NCI-H526 (cell line): ENCODE data around the gene GTF2H4.
A peak's percentile ranks its signal among the peaks of the same experiment; 100 is the strongest.
"Not testable (repeated sequence)": the region's sequence is repeated elsewhere in the genome, so short reads cannot be mapped to it uniquely, and the experiment has no call there.

Experiments
- DNase-seq, 2 experiments: peaks; one replicate each; lab custom pipeline; 2025; lab: John Stamatoyannopoulos, UW

The GTF2H4 gene

DNA sequence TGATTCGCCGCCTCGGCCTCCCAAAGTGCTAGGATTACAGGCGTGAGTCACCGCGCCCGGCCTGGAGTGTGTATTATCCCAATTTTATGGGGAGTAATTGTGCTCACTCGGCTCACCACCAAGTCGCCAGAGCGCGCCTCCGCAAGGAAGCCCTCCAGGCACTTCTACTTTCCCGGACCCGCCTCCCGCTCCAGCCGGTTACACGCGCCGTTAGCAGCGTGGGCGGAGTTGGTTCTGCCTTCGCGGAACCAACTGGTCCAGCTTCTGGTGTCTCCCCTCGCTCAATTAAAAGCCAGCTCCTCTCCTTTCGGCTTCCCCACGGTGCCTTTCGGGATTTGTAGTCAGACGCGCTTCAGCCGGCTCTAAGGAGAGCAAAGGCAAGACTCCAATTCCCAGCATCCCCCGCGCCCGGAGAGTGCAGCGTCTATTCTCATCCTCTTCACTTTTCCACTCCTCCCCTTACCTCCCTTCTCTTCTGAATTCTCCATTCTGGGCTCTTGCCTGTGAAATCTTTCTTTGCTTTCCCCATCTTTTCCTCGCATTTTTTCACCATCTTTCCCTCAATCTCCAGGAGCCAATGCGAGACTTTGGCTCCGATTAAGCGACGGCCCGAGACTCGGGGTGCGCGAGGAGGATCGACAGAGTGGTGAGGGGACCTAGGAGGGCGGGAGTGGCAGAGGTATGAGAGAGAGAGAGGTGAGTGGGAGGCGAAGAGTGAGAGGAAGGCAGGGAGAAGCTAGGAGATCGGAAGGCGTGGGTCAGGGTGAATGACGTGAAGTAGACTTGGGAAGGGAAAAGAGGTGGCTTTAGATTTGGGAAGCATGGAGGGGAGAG lies at the start of gene GTF2H4:
Gene GTF2H4, plus strand, starts transcription at position 450 of the 834 bp plus-strand sequence.
- peak; percentile 98 to 99 for DNase-seq

- DNase-seq: not testable (repeated sequence)
Observed at GRCh38 chr6:30859726-30860125, 48.3 kb upstream of the GTF2H4 start.

DNA sequence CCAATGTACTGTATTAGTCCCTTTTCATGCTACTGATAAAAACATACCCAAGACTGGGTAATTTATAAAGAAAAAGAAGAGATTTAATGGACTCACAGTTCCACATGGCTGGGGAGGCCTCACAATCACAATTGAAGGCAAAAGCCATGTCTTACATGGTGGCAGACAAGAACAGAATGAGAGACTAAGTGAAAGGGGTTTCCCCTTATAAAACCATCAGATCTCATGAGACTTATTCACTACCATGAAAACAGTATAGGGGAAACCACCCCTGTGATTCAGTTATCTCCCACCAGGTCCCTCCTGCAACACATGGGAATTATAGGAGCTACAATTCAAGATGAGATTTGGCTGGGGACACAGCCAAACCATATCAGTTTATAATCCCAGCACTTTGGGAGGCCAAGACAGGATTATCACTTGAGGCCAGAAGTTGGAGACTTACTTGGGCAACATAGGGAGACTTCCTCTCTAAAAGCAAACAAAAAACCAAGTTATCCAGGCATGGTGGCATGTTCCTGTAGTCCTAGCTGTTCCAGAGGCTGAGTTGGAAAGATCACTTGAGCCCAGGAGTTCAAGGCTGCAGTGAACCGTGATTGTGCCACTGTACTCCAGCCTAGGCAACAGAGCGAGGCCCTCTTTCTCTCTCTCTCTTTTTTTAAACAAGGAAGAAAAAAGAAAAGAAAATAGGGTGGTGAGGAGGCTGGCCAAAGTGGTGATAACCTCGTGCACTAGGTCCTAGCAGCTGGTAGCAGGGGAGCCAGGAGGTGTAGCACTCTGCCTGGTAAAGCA lies 46.6 kb upstream of the GTF2H4 start:
- no peak for DNase-seq

DNA sequence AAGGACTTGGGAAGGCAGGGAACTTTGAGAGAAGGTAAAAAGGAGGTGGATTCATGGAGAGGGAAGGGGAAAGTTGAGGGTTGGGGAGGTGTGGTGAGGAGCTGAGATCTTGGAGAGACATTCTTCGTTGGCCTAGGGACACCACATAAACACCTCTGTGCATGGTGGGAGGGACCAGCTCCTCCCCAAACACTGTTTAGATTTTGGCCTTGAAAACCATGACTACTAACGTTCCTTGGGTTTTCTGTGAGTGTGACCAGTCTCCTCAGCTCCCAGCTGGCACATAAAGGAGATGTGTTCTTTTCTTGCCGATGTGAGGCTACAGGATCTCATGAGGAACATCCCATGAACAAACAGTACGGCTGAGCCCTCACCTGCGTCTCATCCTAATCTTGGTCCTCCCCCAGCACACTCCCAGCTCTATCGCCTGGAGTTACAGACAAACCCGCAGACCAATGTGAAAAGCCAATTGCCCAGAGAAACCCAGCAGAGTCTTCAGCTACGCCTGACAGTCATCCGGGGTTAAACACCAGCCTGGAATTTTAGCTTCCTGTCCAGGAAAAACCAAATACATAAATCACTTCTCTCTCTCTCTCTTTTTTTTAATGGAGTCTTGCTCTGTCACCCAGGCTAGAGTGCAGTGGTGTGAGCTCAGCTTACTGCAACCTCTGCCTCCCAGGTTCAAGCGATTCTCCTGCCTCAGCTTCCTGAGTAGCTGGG lies 45.7 kb upstream of the GTF2H4 start:
- DNase-seq: no peak

GRCh38 chr6:30864325-30864724 lies 43.7 kb upstream of the GTF2H4 start:
- DNase-seq: no peak

DNA sequence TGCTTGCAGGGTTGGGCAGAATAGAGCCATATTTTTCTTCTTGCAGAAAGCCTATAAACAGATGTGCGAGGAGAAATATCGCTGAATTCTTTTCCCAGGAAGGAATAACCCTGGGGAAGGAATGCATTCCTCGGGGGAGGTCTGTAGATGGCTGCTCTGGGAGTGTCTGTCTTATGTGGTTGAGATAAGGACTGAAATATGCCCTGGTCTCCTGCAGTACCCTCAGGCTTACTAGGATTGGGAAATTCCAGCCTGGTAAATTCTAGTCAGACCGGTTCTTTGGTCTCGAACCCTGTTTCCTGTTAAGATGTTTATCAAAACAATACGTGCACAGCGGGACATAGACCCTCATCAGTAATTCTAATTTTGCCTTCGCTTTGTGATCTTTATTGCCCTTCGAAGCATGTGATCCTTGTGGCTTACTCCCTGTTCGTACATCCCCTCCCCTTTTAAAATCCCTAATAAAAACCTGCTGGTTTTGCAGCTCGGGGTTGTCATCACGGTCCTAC lies 38.7 kb upstream of the GTF2H4 start:
- not testable (repeated sequence) for DNase-seq

DNA sequence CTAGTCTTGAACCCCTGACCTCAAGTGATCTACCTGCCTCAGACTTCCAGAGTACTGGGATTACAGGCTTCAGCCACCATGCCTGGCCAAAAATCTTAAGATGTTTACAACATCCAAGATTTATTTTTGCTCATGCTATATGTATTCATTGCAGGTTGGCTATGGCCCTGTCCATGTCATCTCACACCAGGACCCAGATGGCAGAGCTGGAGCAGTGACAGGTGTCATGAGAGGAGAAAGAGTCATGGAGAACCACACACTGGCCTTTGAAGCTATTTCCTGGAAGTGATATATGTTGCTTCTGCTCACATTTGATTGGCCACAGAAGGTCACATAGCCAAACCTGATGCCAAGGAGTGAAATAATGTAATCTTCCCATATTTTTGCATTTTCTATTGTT lies 37.5 kb upstream of the GTF2H4 start:
- no peak for DNase-seq

GRCh38 chr6:30871592-30872183 lies 36.3 kb upstream of the GTF2H4 start:
- no peak for DNase-seq

GRCh38 chr6:30873137-30873640 lies 34.8 kb upstream of the GTF2H4 start:
- DNase-seq: no peak

DNA sequence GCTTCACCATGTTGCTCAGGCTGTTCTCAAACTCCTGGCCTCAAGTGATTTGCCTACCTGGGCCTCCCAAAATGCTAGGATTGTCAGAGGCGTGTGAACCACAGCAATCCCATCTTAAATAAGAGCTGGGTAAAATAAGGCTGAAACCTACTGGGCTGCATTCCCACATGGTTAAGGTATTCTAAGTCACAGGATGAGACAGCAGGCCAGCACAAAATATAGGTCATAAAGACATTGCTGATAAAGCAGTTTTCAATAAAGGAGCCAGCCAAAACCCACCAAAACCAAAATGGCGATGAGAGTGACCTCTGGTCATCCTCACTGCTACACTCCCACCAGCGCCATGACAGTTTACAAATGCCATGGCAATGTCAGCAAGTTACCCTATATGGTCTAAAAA lies 34.2 kb upstream of the GTF2H4 start:
- not testable (repeated sequence) for DNase-seq

- DNase-seq: peak; percentile 92 to 94
Observed at GRCh38 chr6:30875244-30876038, 32.6 kb upstream of the GTF2H4 start.

DNA sequence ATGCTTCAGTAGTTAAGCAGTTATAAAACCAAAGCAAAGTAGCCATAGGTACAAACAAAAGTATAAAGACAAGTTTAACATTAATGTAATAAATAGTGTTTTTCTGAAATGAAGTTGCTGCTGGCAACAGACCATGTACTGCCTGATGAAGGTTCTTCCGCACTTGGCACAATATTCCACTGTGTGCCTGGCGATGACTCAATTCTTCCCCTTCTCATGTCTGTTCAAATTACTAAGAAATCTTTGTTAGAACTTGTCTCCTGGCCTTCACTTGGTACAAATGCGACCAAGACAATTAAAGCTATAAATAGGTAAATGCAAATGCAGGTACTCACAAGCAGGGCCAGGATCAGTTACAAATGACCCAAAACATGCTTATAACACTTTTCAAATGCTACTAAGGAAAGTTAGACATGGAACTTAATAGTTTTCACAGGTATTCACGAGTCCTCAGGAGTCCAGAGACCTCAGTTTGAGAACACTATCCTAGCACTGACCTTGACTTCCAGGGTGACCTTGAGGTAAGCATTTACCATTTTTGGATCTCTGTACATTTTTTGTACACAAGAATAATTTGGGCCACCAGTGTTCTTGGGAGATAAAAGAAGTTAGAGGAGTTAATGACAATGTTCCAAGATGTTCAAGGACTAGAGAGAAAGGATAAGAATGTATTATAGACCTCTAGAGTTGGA lies 31.8 kb upstream of the GTF2H4 start:
- DNase-seq: no peak

- DNase-seq: peak; percentile 69 to 94
Observed at GRCh38 chr6:30877419-30878262, 30.4 kb upstream of the GTF2H4 start.

DNA sequence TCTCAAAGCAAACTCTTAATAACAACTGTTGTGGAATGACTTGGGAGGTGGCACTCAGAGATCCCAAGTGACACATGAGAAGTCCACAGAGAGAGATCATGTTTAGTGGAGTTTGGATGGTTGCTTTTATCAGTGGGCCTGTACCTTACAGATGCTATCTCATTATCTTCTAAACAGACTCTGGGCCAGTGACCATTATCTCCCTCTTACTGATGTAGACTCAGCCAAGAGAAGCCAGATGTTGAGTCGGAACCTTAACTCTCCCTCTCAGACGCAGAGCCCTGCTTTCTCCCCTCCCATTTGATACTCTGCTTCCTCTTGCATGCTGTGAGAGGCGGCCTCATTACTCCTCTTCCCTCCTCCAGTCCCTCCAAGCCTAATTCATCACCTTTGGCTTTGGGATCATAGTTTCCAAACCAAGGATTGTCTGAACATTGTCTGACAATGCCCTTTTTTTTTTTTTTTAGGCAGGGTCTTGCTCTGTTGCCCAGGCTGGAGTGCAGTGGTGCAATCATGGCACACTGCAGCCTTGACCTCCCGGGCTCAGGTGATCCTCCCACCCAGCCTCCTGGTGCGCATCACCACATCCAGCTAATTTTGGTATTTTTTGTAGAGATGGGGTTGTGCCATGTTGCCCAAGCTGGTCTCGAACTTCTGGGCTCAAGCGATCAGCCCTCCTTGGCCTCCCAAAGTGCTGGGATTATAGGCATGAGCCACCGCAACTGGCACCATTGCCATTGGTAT lies 28.2 kb upstream of the GTF2H4 start:
- no peak for DNase-seq

GRCh38 chr6:30880698-30881252 lies 27.2 kb upstream of the GTF2H4 start:
- peak in 1 of 2 experiments; percentile 28 for DNase-seq

DNA sequence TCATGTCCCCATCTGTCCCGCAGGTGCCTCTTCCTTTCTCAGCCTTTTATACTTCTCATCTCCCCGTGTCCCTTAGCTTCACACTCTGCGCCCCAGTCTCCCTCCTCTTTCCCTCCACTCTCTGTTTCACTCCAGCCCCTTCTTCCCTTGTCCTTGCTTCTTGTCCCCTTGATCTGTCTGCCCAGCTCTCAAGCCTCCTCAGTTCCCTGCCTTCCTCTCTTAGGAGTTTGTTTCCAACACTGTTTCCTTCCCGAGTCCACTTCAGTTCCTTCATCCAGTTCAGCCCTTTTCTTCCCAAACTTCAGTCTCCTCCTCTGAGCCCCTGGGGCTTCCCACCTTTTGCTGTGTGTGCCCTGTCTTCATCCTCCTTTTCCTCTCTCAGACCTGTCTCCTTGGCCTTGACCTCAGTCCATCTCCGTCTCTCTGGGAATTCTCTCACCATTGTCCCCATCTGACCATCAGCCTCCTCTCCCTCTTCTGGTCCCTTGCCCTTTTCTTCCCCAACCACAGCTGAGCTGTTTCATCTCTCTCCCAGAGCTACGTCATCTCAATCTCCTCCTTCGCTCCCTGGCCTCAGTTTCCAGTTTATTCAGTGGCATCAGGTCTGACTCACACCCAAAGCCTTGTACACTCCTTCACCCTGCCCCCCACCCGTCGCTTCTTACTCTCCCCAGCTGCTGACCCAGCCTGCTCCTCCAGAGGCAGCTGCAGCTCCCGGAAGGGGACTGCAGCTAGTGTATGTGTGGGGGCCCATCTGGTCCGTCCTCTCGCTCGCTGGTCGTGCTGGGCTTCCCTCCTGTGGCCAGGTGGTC lies 26.4 kb upstream of the GTF2H4 start:
- DNase-seq: no peak

- peak in 1 of 2 experiments; percentile 60 for DNase-seq
Observed at GRCh38 chr6:30882204-30882758, 25.7 kb upstream of the GTF2H4 start.
